CD14-positive monocyte (primary cell): Measurements from ENCODE around the gene ZNF774. TPM values are rescaled to one million over a fixed set of nuclear protein-coding genes. Genes with fewer than 3 reads are reported as not detected.

Source experiments
- DNase-seq, 3 donors: peaks; one replicate each; pipeline ENCODE4 v3.0.0-alpha.2; 2011 to 2022
- H2AFZ ChIP-seq: 2 replicates; pipeline ENCODE4 v1.6.0; 2012; ENCODE audit warnings: mild to moderate bottlenecking, low read depth, low read length, inconsistent platforms; ENCODE audit not compliant: insufficient read depth, poor library complexity, severe bottlenecking
- H3K27ac ChIP-seq, 2 donors: 1 replicate in 1 of 2; 2 replicates in 1 of 2; pipeline ENCODE4 v1.5.1; 2012 to 2013; ENCODE audit warnings: low read length in 2 of 2, control low read depth in 1 of 2, inconsistent platforms in 1 of 2, low read depth in 1 of 2, mild to moderate bottlenecking in 1 of 2
- H3K27me3 ChIP-seq, 2 donors: one replicate each; pipeline versions ENCODE4 v1.6.0 to v1.6.1; 2011 to 2013; ENCODE audit warnings: low read length in 2 of 2; ENCODE audit not compliant: control insufficient read depth in 2 of 2, insufficient read depth in 2 of 2
- H3K36me3 ChIP-seq, 2 donors: replicated peaks in 1 of 2; 1 replicate in 1 of 2; 2 replicates in 1 of 2; pipeline versions ENCODE4 v1.5.1 to v1.6.1; 2012 to 2013; ENCODE audit warnings: low read length in 2 of 2, control low read depth in 1 of 2, inconsistent platforms in 1 of 2, mild to moderate bottlenecking in 1 of 2; ENCODE audit not compliant: insufficient read depth in 2 of 2, control insufficient read depth in 1 of 2
- H3K4me1 ChIP-seq, 2 donors: 1 replicate in 1 of 2; 2 replicates in 1 of 2; pipeline versions ENCODE4 v1.5.1 to v1.6.1; 2012 to 2013; ENCODE audit warnings: low read length in 2 of 2, control low read depth in 1 of 2, inconsistent platforms in 1 of 2, mild to moderate bottlenecking in 1 of 2, moderate library complexity in 1 of 2; ENCODE audit not compliant: insufficient read depth in 2 of 2, control insufficient read depth in 1 of 2
- H3K4me2 ChIP-seq: replicated peaks from 2 replicates; pipeline ENCODE3; 2012; ENCODE audit warnings: low read length, moderate library complexity, mild to moderate bottlenecking; ENCODE audit not compliant: poor library complexity, severe bottlenecking; ENCODE audit errors: extremely low read depth
- H3K4me3 ChIP-seq, 3 experiments: fragments of 200-600 bp in 1 of 3; sonication (generic) in 1 of 3; replicated peaks in 1 of 3; 1 replicate in 2 of 3; 2 replicates in 1 of 3; pipeline ENCODE4 v1.5.1; 2011 to 2013; ENCODE audit warnings: low read length in 3 of 3, mild to moderate bottlenecking in 3 of 3, control low read depth in 2 of 3, low read depth in 2 of 3, inconsistent platforms in 1 of 3, moderate library complexity in 1 of 3
- H3K79me2 ChIP-seq: 2 replicates; pipeline ENCODE4 v1.6.0; 2012; ENCODE audit warnings: mild to moderate bottlenecking, control low read depth, inconsistent platforms, low read length, moderate library complexity; ENCODE audit not compliant: insufficient read depth
- H3K9ac ChIP-seq: 2 replicates; pipeline ENCODE4 v1.6.0; 2017; ENCODE audit warnings: low read length, mild to moderate bottlenecking; ENCODE audit not compliant: insufficient read depth, poor library complexity, severe bottlenecking
- H3K9me3 ChIP-seq, 2 donors: replicated peaks in 1 of 2; 1 replicate in 1 of 2; 2 replicates in 1 of 2; pipeline versions ENCODE4 v1.5.1 to v1.6.1; 2012 to 2013; ENCODE audit warnings: low read length in 2 of 2, control low read depth in 1 of 2; ENCODE audit not compliant: control insufficient read depth in 1 of 2, insufficient read depth in 1 of 2
- H4K20me1 ChIP-seq: 2 replicates; pipeline ENCODE4 v1.6.0; 2012; ENCODE audit warnings: mild to moderate bottlenecking, low read length, control low read depth, moderate library complexity; ENCODE audit not compliant: insufficient read depth
- H3K27ac Mint-ChIP-seq, 7 donors: one replicate each; pipeline ENCODE4 v1.8.0; 2020; ENCODE audit warnings: mild to moderate bottlenecking in 7 of 7, mixed read lengths in 7 of 7, moderate library complexity in 6 of 7, inconsistent platforms in 2 of 7
- H3K27me3 Mint-ChIP-seq, 3 donors: one replicate each; pipeline ENCODE4 v1.8.0; 2021 to 2022; ENCODE audit warnings: low read depth in 3 of 3, mild to moderate bottlenecking in 3 of 3, mixed read lengths in 3 of 3, moderate library complexity in 3 of 3, inconsistent platforms in 1 of 3
- H3K36me3 Mint-ChIP-seq, 2 donors: one replicate each; pipeline ENCODE4 v1.8.0; 2020; ENCODE audit warnings: mixed read lengths in 2 of 2, inconsistent platforms in 1 of 2, mild to moderate bottlenecking in 1 of 2
- H3K4me1 Mint-ChIP-seq: one replicate; pipeline ENCODE4 v1.8.0; 2020; ENCODE audit warnings: mild to moderate bottlenecking, mixed read lengths
- H3K4me3 Mint-ChIP-seq, 2 donors: one replicate each; pipeline ENCODE4 v1.8.0; 2020; ENCODE audit warnings: mild to moderate bottlenecking in 2 of 2, mixed read lengths in 2 of 2, moderate library complexity in 1 of 2
- H3K9me3 Mint-ChIP-seq, 7 donors: one replicate each; pipeline ENCODE4 v1.8.0; 2020 to 2022; ENCODE audit warnings: mixed read lengths in 7 of 7, mild to moderate bottlenecking in 6 of 7, moderate library complexity in 6 of 7, inconsistent platforms in 2 of 7
- CTCF ChIP-seq: fragments of 200-600 bp; IDR thresholded peaks from one replicate; pipeline ENCODE4 v1.8.0; 2022; ENCODE audit warnings: antibody characterized with exemption, mild to moderate bottlenecking
- WGBS: methylation state at CpG from one replicate; pipeline ENCODE4 v1.1.5; 2013; ENCODE audit warnings: missing lambda C conversion rate; ENCODE audit not compliant: insufficient coverage; 5-methylcytosine and 5-hydroxymethylcytosine counted together
- intact Hi-C, 2 donors: fragments of 100-400 bp; cut with micrococcal nuclease; formaldehyde crosslinking; loops; one replicate each; pipeline versions ENCODE4 v1.15.0 to v1.15.1; 2023
- polyA plus RNA-seq, 3 donors: library from polyadenylated mRNA; depleted of rRNA in 1 of 3; unstranded in 2 of 3; stranded (reverse) in 1 of 3; fragments of 300-500 nt in 2 of 3; fragments of >200 nt in 1 of 3; fragmentation: Illumina TruSeq in 2 of 3; gene quantifications; 1 replicate in 2 of 3; 2 replicates in 1 of 3; pipeline ENCODE4 v1.2.3, GENCODE V29; 2012 to 2021

The ZNF774 gene
- polyA plus RNA-seq, 3 donors: 0.12 to 0.23 TPM; not detected in 1

- H3K4me3 Mint-ChIP-seq: no peak overlapping the region
- H3K4me3 ChIP-seq: no peak overlapping the region
- H3K27me3 ChIP-seq: no peaks in the 10 kb centered on the region
- WGBS: 95% methylated on average over 6 of the region's 12 CpGs
- H3K4me1 ChIP-seq: peaks cover 59 to 86% of the 10 kb centered on the region in 2 donors
- peaks cover 0 to 4% (median 0%) of the 10 kb centered on the region in 3 donors for H3K27me3 Mint-ChIP-seq
- peak overlapping the region in 5 of 7 donors; percentile 20 to 89 (median 86) for H3K27ac Mint-ChIP-seq
- intact Hi-C loops: loop anchor here in 1 of 2 donors (5.0 kb wide), 1 partner anchor 37 kb away; no protein-coding TSS in a partner anchor
- no peak for DNase-seq
- peaks cover 91% of the 10 kb centered on the region for H4K20me1 ChIP-seq
- H3K9me3 Mint-ChIP-seq: no peaks in the 10 kb centered on the region
- no peak overlapping the region for H3K4me2 ChIP-seq
- H3K27ac ChIP-seq: peak overlapping the region in 1 of 2 donors; percentile 63
- H3K4me1 Mint-ChIP-seq: peaks cover 71% of the 10 kb centered on the region
- peaks cover 54 to 79% of the 10 kb centered on the region in 2 donors for H3K36me3 Mint-ChIP-seq
- TF ChIP-seq CTCF: no peak
- no peak overlapping the region for H2AFZ ChIP-seq
- no peak overlapping the region for H3K9ac ChIP-seq
- H3K79me2 ChIP-seq: peaks cover 100% of the 10 kb centered on the region
- peaks cover 25 to 61% of the 10 kb centered on the region in 2 donors for H3K36me3 ChIP-seq
- H3K9me3 ChIP-seq: no peaks in the 10 kb centered on the region
Observed at GRCh38 chr15:90394748-90395442, 42.8 kb downstream of the ZNF774 start.

GRCh38 chr15:90396321-90396720 is 44.2 kb downstream of the ZNF774 start:
- Histone ChIP-seq H3K27me3 (no peaks in the 10 kb centered on the region), H3K79me2 (peaks cover 100% of the 10 kb centered on the region), H3K36me3 (peaks cover 15 to 51% of the 10 kb centered on the region in 2 donors), H3K4me1 (peaks cover 58 to 85% of the 10 kb centered on the region in 2 donors), H3K9ac (no peak overlapping the region), H3K27ac (peak overlapping the region in 1 of 2 donors; percentile 55), H4K20me1 (peaks cover 79% of the 10 kb centered on the region), H2AFZ (no peak overlapping the region), H3K4me3 (no peak overlapping the region), H3K9me3 (no peaks in the 10 kb centered on the region), H3K4me2 (peak overlapping the region; percentile 0)
- peaks cover 71% of the 10 kb centered on the region for H3K4me1 Mint-ChIP-seq
- H3K4me3 Mint-ChIP-seq: no peak overlapping the region
- H3K9me3 Mint-ChIP-seq: no peaks in the 10 kb centered on the region
- TF ChIP-seq CTCF: no peak
- intact Hi-C loops: no loop called here
- peak overlapping the region in 5 of 7 donors; percentile 4 to 89 (median 64) for H3K27ac Mint-ChIP-seq
- peaks cover 40 to 72% of the 10 kb centered on the region in 2 donors for H3K36me3 Mint-ChIP-seq
- WGBS: no CpG with 5 or more reads among the region's 4 CpGs
- H3K27me3 Mint-ChIP-seq: peaks cover 0 to 2% (median 0%) of the 10 kb centered on the region in 3 donors
- no peak for DNase-seq
